Measurements from ENCODE around the gene FURIN.
"Not testable (repeated sequence)": the region's sequence is repeated elsewhere in the genome, so short reads cannot be mapped to it uniquely, and the experiment has no call there.

The FURIN gene

GRCh38 chr15:90870354-90871138 lies 2.2 kb downstream of the FURIN start:
- DNase-seq (ENCODE audit: low read depth in 3 of 3) = no peak

DNA sequence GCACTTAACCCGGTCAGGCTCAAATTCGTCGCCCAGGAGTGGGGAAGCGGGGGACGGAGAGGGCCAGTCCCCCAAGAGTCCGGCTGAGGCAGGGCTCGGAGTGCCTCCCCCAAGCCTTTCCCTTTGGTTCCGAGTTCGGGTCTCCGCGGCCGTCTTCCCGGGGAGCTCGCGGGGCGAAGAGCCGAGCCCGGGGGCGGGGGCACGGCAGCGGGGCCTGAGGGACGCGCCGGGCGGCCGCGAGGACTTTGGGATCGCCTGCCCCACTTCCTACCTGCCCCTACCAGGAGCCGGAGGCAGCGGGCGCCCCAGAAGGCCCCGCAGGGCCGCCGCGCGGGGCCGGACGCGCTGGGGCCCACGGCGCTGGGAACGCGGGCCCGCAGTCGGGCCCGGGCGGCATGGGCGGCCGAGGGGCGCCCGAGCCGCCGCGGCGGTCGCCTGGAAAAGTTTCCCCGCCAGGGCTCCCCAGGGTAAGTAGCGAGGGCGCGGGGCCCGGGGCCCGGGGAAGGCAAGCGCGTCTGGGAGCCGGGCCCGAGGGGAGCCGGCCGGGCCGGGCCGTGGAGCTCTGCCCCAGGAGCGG lies 2.8 kb downstream of the FURIN start:
- no peak for DNase-seq (ENCODE audit: low read depth in 3 of 3)

DNA sequence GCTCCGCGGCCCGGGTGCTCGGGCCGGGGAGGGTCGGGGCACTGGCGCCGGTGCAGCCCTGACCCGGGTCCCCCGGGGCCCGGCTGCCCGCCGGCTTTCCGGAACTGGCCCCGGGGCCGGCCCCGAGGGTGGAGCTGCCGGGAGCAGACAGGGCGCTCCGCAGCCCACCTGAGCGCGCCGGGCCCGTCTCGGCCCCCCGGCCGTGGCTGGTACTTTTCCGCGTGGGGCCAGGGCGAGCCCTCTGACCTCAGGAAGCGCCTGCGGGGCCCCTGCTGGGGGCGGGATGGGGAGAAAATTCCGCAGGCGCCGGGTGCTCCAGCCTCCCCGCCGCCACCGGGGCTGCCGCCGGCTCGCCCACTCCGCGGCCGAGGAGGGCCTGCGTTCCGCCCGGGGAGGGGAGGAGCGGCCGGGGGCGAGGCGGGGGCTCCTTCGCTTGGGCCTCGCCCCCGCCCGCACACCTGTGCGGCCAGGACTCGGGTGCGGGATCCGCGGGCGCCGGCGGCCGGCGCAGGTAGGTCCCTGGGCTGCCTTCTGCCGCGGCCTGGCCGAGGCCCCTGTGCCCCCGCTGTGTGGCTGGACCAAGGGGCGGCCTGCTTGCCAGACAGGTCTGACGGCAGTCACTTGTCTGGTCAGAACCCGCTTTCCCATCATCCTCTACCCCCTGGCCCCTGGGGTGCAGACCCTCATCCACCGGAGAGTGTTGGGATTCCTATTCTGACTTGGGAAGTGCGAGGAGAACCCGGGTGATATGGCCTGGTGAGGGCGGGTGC lies 3.5 kb downstream of the FURIN start:
- DNase-seq (ENCODE audit: low read depth in 3 of 3) = no peak

GRCh38 chr15:90872486-90873184 lies 4.2 kb downstream of the FURIN start:
- peak in 1 of 3 donors; percentile 41 for DNase-seq (ENCODE audit: low read depth in 3 of 3)

GRCh38 chr15:90873488-90873997 lies 5.2 kb downstream of the FURIN start:
- no peak for DNase-seq (ENCODE audit: low read depth in 3 of 3)

GRCh38 chr15:90873998-90874605 lies 5.7 kb downstream of the FURIN start:
- no peak for DNase-seq (ENCODE audit: low read depth in 3 of 3)

DNA sequence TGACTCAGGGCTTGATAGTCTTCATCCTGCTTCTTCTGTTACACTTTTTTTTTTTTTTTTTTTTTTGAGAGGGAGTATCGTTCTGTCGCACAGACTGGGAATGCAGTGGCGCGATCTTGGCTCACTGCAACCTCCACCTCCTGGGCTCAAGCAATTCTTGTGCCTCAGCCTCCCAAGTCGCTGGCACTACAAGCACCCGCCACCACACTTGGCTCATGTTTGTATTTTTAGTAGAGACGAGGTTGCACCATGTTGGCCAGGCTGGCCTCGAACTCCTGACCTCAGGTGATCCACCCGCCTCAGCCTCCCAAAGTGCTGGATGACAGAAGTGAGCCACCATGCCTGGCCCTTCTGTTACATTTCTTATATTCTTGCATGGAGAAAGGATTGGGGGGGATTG lies 6.6 kb downstream of the FURIN start:
- not testable (repeated sequence) for DNase-seq (ENCODE audit: low read depth in 3 of 3)

GRCh38 chr15:90875549-90875981 lies 7.2 kb downstream of the FURIN start:
- no peak for DNase-seq (ENCODE audit: low read depth in 3 of 3)

DNA sequence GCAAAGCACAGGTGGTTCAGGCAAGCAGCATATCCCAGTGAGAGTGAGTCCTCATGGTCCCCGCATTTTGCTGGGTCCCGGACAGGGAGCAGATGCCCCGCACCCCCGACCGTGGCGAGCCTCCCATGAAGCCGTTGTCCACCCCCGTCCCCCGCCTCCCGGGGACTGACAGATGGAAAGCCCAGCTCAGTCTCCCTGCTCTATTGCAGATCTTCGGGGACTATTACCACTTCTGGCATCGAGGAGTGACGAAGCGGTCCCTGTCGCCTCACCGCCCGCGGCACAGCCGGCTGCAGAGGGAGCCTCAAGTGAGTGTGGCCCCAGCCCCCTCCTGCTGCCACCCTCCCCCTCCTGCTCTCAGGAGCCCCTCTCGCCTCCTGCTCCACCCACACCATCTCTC lies 7.7 kb downstream of the FURIN start:
- DNase-seq (ENCODE audit: low read depth in 3 of 3) = no peak

DNA sequence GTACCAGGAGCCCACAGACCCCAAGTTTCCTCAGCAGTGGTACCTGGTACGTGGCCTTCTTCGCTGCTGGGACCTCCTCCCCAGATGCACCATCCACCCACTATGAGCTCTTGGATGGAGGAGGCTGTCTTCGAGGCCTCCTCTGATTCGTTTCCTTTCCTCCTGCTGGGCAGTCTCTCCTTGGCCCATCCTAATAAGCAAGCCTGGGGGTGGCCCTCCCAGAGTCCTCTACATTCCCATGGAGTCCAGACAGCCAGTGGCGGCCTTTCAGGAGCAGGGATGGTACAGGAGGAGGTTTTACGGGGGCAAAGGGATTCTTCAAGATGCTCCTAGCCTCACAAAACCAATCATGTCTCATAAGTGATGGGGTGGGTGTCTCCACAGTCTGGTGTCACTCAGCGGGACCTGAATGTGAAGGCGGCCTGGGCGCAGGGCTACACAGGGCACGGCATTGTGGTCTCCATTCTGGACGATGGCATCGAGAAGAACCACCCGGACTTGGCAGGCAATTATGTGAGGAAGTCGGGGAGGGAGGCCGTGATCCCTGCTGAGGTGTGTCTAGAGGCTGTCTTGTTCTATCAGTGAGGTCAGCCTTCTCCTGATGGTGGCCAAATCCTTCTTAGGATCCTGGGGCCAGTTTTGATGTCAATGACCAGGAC lies 8.3 kb downstream of the FURIN start:
- no peak for DNase-seq (ENCODE audit: low read depth in 3 of 3)

DNA sequence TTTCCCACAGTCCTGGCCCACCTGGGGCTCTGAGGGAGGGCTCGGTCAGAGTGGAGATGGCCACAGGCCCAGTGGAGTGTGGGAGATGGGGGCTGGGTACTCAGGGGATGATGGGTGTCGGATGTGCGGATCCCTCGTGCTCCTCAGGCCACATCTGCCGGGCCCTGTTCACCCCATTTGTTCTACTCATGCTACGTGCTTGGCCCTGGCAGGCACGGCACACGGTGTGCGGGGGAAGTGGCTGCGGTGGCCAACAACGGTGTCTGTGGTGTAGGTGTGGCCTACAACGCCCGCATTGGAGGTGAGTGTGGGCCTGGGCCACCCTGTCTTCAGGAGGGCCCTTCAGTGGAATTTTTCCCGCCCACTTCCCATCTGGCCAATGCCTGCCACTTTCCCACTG lies 8.9 kb downstream of the FURIN start:
- DNase-seq (ENCODE audit: low read depth in 3 of 3) = no peak

- DNase-seq (ENCODE audit: low read depth in 3 of 3) = no peak
Observed at GRCh38 chr15:90877996-90878395, 9.6 kb downstream of the FURIN start.

DNA sequence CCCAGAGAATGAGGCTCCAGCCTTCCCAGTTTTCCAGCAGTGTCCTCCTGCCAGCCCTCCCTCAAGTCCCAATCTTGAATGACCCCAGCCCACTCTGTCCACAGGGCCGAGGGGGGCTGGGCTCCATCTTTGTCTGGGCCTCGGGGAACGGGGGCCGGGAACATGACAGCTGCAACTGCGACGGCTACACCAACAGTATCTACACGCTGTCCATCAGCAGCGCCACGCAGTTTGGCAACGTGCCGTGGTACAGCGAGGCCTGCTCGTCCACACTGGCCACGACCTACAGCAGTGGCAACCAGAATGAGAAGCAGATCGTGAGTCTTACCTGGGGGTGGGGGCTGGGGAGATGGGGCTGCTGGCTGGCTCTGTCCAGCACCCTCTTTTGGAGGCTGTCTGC lies 10.3 kb downstream of the FURIN start:
- no peak for DNase-seq (ENCODE audit: low read depth in 3 of 3)

DNA sequence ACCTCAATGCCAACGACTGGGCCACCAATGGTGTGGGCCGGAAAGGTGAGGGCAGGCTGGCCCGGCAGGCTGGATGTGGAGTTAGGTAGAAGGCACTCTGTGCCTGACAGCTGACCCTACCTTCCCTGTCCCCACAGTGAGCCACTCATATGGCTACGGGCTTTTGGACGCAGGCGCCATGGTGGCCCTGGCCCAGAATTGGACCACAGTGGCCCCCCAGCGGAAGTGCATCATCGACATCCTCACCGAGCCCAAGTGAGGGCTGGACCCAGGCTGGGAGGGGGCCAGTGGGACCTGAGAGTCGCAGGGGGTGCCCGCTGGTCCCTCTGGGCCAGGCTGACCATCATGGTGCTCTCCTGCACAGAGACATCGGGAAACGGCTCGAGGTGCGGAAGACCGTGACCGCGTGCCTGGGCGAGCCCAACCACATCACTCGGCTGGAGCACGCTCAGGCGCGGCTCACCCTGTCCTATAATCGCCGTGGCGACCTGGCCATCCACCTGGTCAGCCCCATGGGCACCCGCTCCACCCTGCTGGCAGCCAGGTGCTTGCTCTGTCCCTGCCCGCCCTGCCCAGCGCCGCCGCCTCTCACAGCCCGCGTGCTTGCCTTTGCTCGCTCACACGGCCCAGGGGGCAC lies 11.5 kb downstream of the FURIN start:
- DNase-seq (ENCODE audit: low read depth in 3 of 3) = no peak

DNA sequence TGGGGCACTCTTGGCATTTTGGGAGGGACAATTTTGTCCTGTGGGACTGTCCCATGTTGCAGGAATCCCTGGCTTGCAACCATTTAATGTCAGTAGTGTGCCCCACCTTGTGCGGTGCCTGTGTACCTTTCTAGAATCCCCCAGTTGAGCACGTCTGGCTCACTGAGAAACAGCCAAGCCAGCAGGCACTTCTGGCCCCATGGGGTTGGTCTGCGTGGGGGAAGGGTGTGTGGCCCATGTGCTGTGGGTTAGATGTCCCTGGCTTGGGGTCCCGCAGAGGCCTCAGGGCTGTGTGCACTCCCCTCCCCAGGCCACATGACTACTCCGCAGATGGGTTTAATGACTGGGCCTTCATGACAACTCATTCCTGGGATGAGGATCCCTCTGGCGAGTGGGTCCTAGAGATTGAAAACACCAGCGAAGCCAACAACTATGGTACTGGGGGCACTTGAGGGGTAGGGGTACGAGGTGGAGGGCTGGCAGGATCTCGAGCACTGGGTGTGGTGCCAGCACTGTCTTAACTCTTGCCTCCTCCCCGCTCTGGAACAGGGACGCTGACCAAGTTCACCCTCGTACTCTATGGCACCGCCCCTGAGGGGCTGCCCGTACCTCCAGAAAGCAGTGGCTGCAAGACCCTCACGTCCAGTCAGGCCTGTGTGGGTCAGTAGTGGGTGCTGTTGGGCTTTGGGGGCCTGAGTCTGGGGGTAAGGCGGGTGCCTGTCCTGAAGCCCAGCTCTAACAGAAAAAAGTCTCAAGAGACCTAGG lies 12.2 kb downstream of the FURIN start:
- no peak for DNase-seq (ENCODE audit: low read depth in 3 of 3)

DNA sequence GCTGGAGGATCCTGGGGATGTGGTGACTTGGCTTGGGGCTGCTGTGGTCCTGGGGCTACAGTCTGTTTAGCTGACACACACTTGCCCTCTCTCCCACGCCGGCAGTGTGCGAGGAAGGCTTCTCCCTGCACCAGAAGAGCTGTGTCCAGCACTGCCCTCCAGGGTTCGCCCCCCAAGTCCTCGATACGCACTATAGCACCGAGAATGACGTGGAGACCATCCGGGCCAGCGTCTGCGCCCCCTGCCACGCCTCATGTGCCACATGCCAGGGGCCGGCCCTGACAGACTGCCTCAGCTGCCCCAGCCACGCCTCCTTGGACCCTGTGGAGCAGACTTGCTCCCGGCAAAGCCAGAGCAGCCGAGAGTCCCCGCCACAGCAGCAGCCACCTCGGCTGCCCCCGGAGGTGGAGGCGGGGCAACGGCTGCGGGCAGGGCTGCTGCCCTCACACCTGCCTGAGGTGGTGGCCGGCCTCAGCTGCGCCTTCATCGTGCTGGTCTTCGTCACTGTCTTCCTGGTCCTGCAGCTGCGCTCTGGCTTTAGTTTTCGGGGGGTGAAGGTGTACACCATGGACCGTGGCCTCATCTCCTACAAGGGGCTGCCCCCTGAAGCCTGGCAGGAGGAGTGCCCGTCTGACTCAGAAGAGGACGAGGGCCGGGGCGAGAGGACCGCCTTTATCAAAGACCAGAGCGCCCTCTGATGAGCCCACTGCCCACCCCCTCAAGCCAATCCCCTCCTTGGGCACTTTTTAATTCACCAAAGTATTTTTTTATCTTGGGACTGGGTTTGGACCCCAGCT lies 13.0 kb downstream of the FURIN start:
- DNase-seq (ENCODE audit: low read depth in 3 of 3) = no peak

DNA sequence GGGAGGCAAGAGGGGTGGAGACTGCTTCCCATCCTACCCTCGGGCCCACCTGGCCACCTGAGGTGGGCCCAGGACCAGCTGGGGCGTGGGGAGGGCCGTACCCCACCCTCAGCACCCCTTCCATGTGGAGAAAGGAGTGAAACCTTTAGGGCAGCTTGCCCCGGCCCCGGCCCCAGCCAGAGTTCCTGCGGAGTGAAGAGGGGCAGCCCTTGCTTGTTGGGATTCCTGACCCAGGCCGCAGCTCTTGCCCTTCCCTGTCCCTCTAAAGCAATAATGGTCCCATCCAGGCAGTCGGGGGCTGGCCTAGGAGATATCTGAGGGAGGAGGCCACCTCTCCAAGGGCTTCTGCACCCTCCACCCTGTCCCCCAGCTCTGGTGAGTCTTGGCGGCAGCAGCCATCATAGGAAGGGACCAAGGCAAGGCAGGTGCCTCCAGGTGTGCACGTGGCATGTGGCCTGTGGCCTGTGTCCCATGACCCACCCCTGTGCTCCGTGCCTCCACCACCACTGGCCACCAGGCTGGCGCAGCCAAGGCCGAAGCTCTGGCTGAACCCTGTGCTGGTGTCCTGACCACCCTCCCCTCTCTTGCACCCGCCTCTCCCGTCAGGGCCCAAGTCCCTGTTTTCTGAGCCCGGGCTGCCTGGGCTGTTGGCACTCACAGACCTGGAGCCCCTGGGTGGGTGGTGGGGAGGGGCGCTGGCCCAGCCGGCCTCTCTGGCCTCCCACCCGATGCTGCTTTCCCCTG lies 13.8 kb downstream of the FURIN start:
- DNase-seq (ENCODE audit: low read depth in 3 of 3) = no peak

All from stimulated activated CD4-positive, alpha-beta T cell treated with anti-CD3 and anti-CD28 coated beads, TNF-alpha, amount 100 ng/mL, for 48 hours (primary cell).